Measurements from ENCODE around the gene ZBTB7C.

DNA sequence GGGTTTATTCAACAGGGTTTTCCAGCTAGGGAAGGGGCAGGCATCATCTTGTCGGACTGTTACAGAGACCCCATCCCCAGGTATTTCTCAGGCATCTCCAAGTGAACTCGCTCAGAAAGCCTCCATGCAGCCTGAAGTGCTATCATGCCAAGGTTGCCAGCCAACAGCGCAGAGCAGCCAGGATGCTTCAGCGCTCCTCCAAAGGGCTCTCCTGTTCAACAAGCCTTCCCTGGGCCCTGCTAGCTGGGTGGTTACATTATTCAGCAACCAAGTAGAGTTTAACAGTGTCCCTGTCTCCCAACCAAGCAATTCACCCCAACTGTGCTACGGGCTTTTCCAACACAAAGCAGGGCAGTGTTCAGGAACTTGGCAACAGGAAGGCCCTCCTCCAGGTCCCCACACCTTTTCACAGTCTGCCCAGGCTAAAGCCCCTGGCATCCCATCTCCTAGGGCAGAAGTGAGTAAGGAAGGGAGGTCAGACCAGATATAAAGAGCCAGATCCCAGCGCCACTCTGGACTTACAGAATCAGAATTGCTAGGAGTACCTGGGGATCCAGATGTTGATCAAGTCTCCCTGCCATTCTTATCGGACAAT, 52.9 kb downstream of the ZBTB7C start:
- no peak for TF ChIP-seq EZH2 (IDR thresholded peaks at IDR 0.05; ENCODE audit: borderline replicate concordance, low read depth, low read length, severe bottlenecking)
- TF ChIP-seq, protein P1, sequence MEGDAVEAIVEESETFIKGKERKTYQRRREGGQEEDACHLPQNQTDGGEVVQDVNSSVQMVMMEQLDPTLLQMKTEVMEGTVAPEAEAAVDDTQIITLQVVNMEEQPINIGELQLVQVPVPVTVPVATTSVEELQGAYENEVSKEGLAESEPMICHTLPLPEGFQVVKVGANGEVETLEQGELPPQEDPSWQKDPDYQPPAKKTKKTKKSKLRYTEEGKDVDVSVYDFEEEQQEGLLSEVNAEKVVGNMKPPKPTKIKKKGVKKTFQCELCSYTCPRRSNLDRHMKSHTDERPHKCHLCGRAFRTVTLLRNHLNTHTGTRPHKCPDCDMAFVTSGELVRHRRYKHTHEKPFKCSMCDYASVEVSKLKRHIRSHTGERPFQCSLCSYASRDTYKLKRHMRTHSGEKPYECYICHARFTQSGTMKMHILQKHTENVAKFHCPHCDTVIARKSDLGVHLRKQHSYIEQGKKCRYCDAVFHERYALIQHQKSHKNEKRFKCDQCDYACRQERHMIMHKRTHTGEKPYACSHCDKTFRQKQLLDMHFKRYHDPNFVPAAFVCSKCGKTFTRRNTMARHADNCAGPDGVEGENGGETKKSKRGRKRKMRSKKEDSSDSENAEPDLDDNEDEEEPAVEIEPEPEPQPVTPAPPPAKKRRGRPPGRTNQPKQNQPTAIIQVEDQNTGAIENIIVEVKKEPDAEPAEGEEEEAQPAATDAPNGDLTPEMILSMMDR (IDR thresholded peaks at IDR 0.05; ENCODE audit: borderline replicate concordance, extremely low read depth, low read length, poor library complexity, severe bottlenecking), result no peak
